Lung (tissue), 12 donors: Measurements from ENCODE around the gene NTRK2. TPM values are rescaled to one million over a fixed set of nuclear protein-coding genes. Genes with fewer than 3 reads are reported as not detected.

Experiments
- ATAC-seq: fragments of 200-7000 bp; cut with Tn5 transposase; one replicate; pipeline ENCODE4 v1.9.1; 2020; ENCODE audit warnings: moderate number of reproducible peaks; ENCODE audit not compliant: insufficient read depth, low FRiP score
- DNase-seq, 3 donors: peaks; one replicate each; pipeline ENCODE4 v3.0.0-alpha.2; 2013 to 2017
- H3K27ac ChIP-seq, 2 donors: one replicate each; pipeline ENCODE4 v1.5.1; 2013; ENCODE audit warnings: mild to moderate bottlenecking in 2 of 2, moderate library complexity in 2 of 2, control low read depth in 1 of 2, inconsistent platforms in 1 of 2, low read depth in 1 of 2, low read length in 1 of 2
- H3K27me3 ChIP-seq, 3 donors: one replicate each; pipeline ENCODE4 v1.5.1; 2013; ENCODE audit warnings: low read length in 2 of 3; ENCODE audit not compliant: control insufficient read depth in 3 of 3, insufficient read depth in 3 of 3
- H3K36me3 ChIP-seq, 4 donors: one replicate each; pipeline ENCODE4 v1.5.1; 2013; ENCODE audit warnings: low read length in 4 of 4, mild to moderate bottlenecking in 1 of 4, moderate library complexity in 1 of 4; ENCODE audit not compliant: control insufficient read depth in 4 of 4, insufficient read depth in 4 of 4
- H3K4me1 ChIP-seq, 5 donors: one replicate each; pipeline ENCODE4 v1.5.1; 2013; ENCODE audit warnings: low read length in 5 of 5, mild to moderate bottlenecking in 2 of 5, moderate library complexity in 1 of 5; ENCODE audit not compliant: control insufficient read depth in 5 of 5, insufficient read depth in 5 of 5
- H3K4me3 ChIP-seq: one replicate; pipeline ENCODE4 v1.5.1; 2013; ENCODE audit warnings: mild to moderate bottlenecking, control low read depth, moderate library complexity
- H3K9ac ChIP-seq, 2 donors: one replicate each; pipeline ENCODE4 v1.5.1; 2013; ENCODE audit warnings: low read length in 2 of 2, control low read depth in 1 of 2; ENCODE audit not compliant: insufficient read depth in 1 of 2
- H3K9me3 ChIP-seq, 4 donors: one replicate each; pipeline ENCODE4 v1.5.1; 2013; ENCODE audit warnings: low read length in 3 of 4, mild to moderate bottlenecking in 1 of 4, moderate library complexity in 1 of 4; ENCODE audit not compliant: control insufficient read depth in 4 of 4, insufficient read depth in 3 of 4
- CTCF ChIP-seq: IDR thresholded peaks from 2 replicates; pipeline ENCODE4 v1.5.1; 2012; ENCODE audit warnings: mild to moderate bottlenecking; ENCODE audit errors: control extremely low read depth, extremely low read depth
- WGBS, 2 donors: extraction: QIAGEN DNeasy Blood & Tissue Kit; methylation state at CpG; one replicate each; pipeline ENCODE4 v1.1.7; 2013; 5-methylcytosine and 5-hydroxymethylcytosine counted together
- polyA plus RNA-seq, 2 donors: library from polyadenylated mRNA; stranded (reverse); fragments of 200-250 nt; gene quantifications; one replicate each; pipeline ENCODE4 v1.2.1, GENCODE V29; 2013
- total RNA-seq, 2 donors: library from RNA; depleted of rRNA in 1 of 2; stranded (reverse); fragments of >200 nt in 1 of 2; gene quantifications; one replicate each; pipeline ENCODE4 v1.2.1, GENCODE V29; 2014 to 2021
- donor health status: control.
- donor health status: control.
- donor health status: Bipolar disorder and iron deficiency.
- donor health status: healthy.
- donor health status: DM: yes; HTN: yes; CAD: no.

Gene NTRK2
- total and polyA plus RNA-seq, 4 donors, result 0.33 to 14.4 (median 3.3) TPM

DNA sequence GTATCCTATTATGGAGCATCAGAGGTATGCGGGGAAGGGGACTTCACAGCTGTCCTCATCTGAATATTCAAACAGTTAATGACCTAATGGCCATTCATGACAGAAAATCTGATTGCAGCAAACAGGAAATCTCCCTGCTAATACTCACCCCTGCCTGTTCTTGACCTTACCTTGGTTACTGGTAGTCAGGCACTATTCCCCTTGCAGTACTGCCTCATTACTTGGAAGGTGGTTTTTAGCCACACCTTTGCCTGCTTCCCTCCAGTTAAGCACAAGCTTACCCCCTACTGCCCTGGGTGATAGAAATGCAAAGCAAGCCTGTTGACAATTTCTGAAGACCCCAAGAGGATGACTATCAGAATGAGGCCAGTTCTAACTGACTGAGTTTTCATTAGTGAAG is 332.4 kb downstream of the NTRK2 start:
- H3K27me3 ChIP-seq, result no peaks in the 10 kb centered on the region
- H3K4me1 ChIP-seq, result no peaks in the 10 kb centered on the region
- H3K36me3 ChIP-seq, result no peaks in the 10 kb centered on the region
- DNase-seq, result no peak
- no peak overlapping the region for H3K9ac ChIP-seq
- no peak overlapping the region for H3K4me3 ChIP-seq
- 93 to 95% methylated on average over 1 of the region's 1 CpG for WGBS, 2 donors
- no peak for ATAC-seq
- no peak for TF ChIP-seq CTCF
- H3K9me3 ChIP-seq, result peaks cover 0 to 8% (median 4%) of the 10 kb centered on the region in 4 donors
- no peak overlapping the region for H3K27ac ChIP-seq

DNA sequence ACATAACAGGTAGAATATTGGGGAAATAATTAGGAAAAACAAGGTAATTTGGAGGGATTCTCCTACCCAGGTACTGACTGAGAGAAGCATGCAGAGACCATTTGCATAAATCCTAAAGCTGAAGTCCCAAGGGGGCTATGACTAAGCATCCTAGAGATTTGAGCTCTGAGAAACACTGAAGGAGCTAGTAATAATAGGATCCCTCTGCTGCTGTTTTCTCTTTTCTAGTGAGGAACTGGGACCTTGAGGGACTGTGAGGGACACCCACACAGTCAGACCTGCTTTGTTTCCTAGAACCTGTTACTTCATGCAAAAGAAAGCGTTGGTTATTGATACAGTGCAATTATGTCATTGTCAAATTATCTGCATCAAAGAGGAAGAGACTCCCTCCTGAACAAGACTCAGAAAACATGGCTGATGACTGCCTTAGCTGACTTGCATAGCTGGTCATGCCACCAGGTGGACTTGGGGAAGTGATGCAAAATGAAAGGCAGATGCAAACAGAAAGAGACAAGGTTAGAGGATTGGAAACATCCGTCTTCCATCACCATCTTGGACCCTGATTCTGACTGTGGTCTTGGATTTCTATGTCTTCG is 335.4 kb downstream of the NTRK2 start:
- no peak overlapping the region for H3K9ac ChIP-seq
- no peak for ATAC-seq
- peaks cover 0 to 8% (median 2%) of the 10 kb centered on the region in 4 donors for H3K9me3 ChIP-seq
- 62 to 73% methylated on average over 3 of the region's 3 CpGs for WGBS, 2 donors
- no peaks in the 10 kb centered on the region for H3K4me1 ChIP-seq
- no peak overlapping the region for H3K27ac ChIP-seq
- H3K36me3 ChIP-seq, result no peaks in the 10 kb centered on the region
- H3K4me3 ChIP-seq, result no peak overlapping the region
- no peaks in the 10 kb centered on the region for H3K27me3 ChIP-seq
- no peak for TF ChIP-seq CTCF
- DNase-seq, result no peak

DNA sequence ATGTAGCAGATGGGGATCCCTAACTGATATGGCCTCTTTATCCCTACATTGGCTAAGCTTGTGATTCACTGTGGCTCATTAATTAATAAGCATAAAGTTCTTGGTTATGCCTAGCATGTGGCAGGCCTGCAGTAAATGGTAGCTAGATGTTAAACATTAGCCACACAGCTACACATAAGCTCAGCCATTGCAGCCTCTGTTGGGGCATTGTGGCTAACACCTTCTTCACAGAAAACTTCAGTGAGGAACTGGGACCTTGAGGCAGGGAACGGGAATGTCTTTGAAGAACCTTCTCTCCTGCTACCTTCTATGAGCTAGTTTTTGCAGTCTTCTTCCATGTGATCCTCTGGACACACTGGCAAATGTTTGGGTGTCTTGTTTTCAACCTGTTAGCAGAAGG is 338.2 kb downstream of the NTRK2 start:
- 88 to 100% methylated on average over 1 of the region's 1 CpG for WGBS, 2 donors
- H3K4me3 ChIP-seq, result no peak overlapping the region
- H3K36me3 ChIP-seq, result no peaks in the 10 kb centered on the region
- ATAC-seq (no peak), DNase-seq (no peak)
- no peak overlapping the region for H3K27ac ChIP-seq
- H3K9me3 ChIP-seq, result peaks cover 0 to 1% (median 0%) of the 10 kb centered on the region in 4 donors
- TF ChIP-seq CTCF, result no peak
- no peaks in the 10 kb centered on the region for H3K4me1 ChIP-seq
- H3K27me3 ChIP-seq, result no peaks in the 10 kb centered on the region
- no peak overlapping the region for H3K9ac ChIP-seq

DNA sequence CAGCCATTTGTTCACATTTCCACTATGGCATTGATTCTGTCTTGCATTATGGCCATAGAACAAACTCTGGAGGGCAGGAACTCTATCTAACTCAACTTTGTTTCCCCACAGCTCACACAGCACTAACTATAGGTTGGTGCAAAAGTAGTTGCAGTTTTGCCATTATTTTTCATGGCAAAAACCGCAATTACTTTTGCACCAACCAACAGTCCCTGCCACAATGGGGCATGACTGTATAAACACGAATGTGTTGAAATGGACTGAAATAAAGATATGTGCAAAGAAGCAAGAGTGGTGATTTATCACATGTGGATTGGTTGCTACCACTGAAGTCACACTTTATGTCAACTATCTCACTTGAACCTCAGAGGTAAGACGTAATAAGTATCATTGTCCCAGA is 338.7 kb downstream of the NTRK2 start:
- Histone ChIP-seq H3K4me1 (no peaks in the 10 kb centered on the region), H3K36me3 (no peaks in the 10 kb centered on the region), H3K4me3 (no peak overlapping the region), H3K27ac (no peak overlapping the region), H3K9ac (no peak overlapping the region), H3K27me3 (no peaks in the 10 kb centered on the region), H3K9me3 (peaks cover 0 to 1% (median 0%) of the 10 kb centered on the region in 4 donors)
- no peak for TF ChIP-seq CTCF
- WGBS, 2 donors, result 90 to 92% methylated on average over 3 of the region's 3 CpGs
- ATAC-seq (no peak), DNase-seq (no peak)
